Fibroblast of pulmonary artery (primary cell): ENCODE results near the gene CUEDC1.

Experiments
- DNase-seq: peaks from one replicate; pipeline ENCODE4 v3.0.0-alpha.2; 2010; ENCODE audit warnings: low read depth
- H3K4me3 ChIP-seq: replicated peaks from 2 replicates; pipeline ENCODE4 v1.5.1; 2011; ENCODE audit warnings: low read depth, mild to moderate bottlenecking, control low read depth, low read length, moderate library complexity
- TF ChIP-seq, protein P1 (sequence below): IDR thresholded peaks from 2 replicates; pipeline ENCODE4 v1.5.1; 2011; ENCODE audit warnings: mild to moderate bottlenecking, control low read depth, low read length, inconsistent platforms; ENCODE audit errors: missing control alignments

CUEDC1 gene

DNA sequence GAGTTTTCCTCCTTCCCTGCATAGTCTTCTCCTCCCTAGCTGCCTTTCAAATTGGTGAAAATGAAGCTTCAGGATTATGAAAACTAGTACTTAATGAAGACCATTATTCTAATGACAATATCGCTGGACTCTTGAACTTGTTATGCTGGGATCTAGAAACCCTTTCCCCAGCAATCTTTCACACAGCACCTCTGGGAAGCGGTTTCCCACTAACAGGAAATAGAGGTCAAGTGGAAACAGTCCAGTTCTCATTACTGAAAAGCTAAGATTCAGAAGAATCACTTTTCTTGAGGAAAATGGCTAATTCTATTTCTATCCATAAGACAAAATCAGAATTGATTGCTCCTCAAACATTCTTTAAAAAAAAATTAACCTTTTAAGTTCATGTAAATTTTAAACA is 34.8 kb upstream of the CUEDC1 start:
- TF ChIP-seq, protein P1, sequence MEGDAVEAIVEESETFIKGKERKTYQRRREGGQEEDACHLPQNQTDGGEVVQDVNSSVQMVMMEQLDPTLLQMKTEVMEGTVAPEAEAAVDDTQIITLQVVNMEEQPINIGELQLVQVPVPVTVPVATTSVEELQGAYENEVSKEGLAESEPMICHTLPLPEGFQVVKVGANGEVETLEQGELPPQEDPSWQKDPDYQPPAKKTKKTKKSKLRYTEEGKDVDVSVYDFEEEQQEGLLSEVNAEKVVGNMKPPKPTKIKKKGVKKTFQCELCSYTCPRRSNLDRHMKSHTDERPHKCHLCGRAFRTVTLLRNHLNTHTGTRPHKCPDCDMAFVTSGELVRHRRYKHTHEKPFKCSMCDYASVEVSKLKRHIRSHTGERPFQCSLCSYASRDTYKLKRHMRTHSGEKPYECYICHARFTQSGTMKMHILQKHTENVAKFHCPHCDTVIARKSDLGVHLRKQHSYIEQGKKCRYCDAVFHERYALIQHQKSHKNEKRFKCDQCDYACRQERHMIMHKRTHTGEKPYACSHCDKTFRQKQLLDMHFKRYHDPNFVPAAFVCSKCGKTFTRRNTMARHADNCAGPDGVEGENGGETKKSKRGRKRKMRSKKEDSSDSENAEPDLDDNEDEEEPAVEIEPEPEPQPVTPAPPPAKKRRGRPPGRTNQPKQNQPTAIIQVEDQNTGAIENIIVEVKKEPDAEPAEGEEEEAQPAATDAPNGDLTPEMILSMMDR, result no peak
- no peak for DNase-seq
- no peak overlapping the region for H3K4me3 ChIP-seq

DNA sequence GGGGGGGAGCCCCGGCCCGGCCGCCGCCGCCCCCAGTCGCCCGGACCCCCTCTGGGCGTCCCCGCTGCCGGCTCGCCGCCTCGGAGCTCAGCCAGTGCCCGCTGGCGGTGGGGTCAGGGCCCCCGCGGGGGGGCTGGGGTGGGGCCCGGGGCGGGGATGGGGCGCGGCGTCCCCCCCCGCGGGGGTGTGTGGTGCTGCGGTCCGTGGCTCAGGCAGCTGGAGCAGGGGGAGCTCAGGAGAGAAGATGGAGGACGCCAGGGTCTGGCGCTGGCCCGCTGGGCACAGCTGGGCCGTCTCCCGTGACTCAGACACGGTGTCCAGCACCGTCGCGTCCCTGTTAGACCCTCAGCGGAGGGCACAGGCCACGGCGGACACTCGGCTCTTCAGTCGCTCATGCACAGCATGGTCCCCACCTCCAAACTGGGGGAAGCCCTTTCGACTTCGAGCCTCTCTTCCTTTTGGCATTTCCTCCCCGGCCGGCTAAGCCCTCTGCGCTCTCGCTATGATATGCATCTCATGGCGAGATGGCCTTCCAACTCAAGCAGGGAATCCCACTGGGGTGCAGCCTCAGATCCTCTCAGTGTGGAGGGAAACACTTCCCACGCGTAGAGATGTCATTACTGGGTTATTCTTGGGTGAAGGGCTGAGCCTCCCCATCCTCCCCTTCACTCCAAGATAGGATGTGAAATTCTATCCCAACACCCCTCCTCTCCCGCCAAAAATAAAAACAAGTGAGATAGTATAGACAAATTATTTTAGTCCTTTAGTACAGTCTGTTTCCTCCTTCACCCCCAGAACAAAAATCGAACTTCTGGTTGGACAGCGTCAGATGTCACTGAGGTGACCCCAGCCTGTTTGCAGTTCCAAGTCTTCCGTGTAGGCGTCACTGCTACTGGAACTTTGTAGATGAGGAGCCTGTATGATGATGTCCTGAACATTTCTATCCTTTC is 33.4 kb upstream of the CUEDC1 start:
- DNase-seq, result peak; percentile 60
- TF ChIP-seq, protein P1, result no peak
- peak overlapping the region; percentile 77 for H3K4me3 ChIP-seq

DNA sequence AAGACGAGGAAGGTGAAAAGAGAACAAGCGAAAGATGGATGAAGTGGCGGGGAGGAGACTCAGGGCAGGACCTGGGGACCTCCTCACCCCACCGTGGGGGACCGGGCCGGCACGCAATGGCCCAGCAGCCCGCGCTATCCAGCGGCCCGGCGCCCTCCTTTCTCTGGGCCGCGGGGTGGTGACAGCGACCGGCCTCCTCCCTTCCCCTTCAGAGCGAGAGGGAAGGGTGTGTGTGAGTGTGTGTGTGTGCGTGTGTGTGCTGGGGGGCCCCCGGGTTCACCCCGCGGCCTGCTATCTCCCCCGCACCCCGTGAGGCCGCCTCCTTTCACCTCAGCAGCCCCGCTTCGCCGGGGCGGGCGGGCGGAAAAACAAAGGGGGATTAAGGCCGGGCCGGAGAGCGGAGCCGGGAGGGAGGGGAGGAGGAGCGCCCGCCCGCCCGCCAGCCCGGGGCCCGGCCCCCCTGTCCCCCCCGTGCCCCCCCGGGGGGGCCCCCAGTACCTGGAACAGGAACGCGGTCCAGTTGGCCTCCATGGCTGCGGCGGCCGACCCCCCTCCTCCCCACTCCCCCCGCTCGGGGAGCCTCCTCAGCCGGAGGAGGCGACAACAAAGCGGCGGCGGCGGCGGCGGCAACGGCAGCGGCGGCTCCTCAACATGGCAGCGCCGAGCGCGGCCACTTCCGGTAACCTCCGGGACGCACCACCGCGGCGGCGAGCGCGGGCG is 32.5 kb upstream of the CUEDC1 start, which contains the start of gene VEZF1:
VEZF1 (minus strand) TSS at position 674 of the 720 bp plus-strand sequence; CDS start at position 531, 143 bp downstream.
- DNase-seq, result peak; percentile 59
- TF ChIP-seq, protein P1, result no peak
- peak within 1 kb of the TSS; percentile 77 for H3K4me3 ChIP-seq

- peak overlapping the region; percentile 77 for H3K4me3 ChIP-seq
- TF ChIP-seq, protein P1, result no peak
- DNase-seq, result peak; percentile 83
Measured at GRCh38 chr17:57986841-57987580, 31.8 kb upstream of the CUEDC1 start.

GRCh38 chr17:57985675-57985974 is 30.4 kb upstream of the CUEDC1 start:
- DNase-seq, result peak; percentile 36
- peak overlapping the region; percentile 20 for H3K4me3 ChIP-seq
- TF ChIP-seq, protein P1, result no peak

GRCh38 chr17:57984936-57985674 is 29.9 kb upstream of the CUEDC1 start:
- peak overlapping the region; percentile 0 for H3K4me3 ChIP-seq
- DNase-seq, result no peak
- TF ChIP-seq, protein P1, result no peak
